ENCODE data around the gene LGALS8.

LGALS8 gene

GRCh38 chr1:236489710-236490377, 33.9 kb upstream of the LGALS8 start:
- in situ Hi-C loops (cut with MboI; ENCODE audit: low sequenced_read_pairs, unreplicated experiment), result loop anchor here (10.0 kb wide), 1 partner anchor 375 kb away; no protein-coding TSS in a partner anchor
- TF ChIP-seq CTCF (IDR thresholded peaks at IDR 0.05; ENCODE audit: borderline replicate concordance, control extremely low read depth, extremely low read depth, insufficient read depth, missing control alignments), result peak; percentile 26
- DNase-seq (ENCODE audit: low spot score), result peak; percentile 70

GRCh38 chr1:236491469-236492136, 32.2 kb upstream of the LGALS8 start:
- TF ChIP-seq CTCF (IDR thresholded peaks at IDR 0.05; ENCODE audit: borderline replicate concordance, control extremely low read depth, extremely low read depth, insufficient read depth, missing control alignments), result no peak
- in situ Hi-C loops (cut with MboI; ENCODE audit: low sequenced_read_pairs, unreplicated experiment), result no loop called here
- no peak for DNase-seq (ENCODE audit: low spot score)

- in situ Hi-C loops (cut with MboI; ENCODE audit: low sequenced_read_pairs, unreplicated experiment), result no loop called here
Observed at GRCh38 chr1:236492378-236492777, 31.4 kb upstream of the LGALS8 start.

GRCh38 chr1:236494082-236494481, 29.7 kb upstream of the LGALS8 start:
- DNase-seq (ENCODE audit: low spot score), result no peak
- TF ChIP-seq CTCF (IDR thresholded peaks at IDR 0.05; ENCODE audit: borderline replicate concordance, control extremely low read depth, extremely low read depth, insufficient read depth, missing control alignments), result no peak
- in situ Hi-C loops (cut with MboI; ENCODE audit: low sequenced_read_pairs, unreplicated experiment), result no loop called here

More at GRCh38 chr1:236492378-236492777, 31.4 kb upstream of the LGALS8 start:
- no peak for DNase-seq (ENCODE audit: low spot score)
- no peak for TF ChIP-seq CTCF (IDR thresholded peaks at IDR 0.05; ENCODE audit: borderline replicate concordance, control extremely low read depth, extremely low read depth, insufficient read depth, missing control alignments)

GRCh38 chr1:236494586-236495466, 29.0 kb upstream of the LGALS8 start:
- no peak for TF ChIP-seq CTCF (IDR thresholded peaks at IDR 0.05; ENCODE audit: borderline replicate concordance, control extremely low read depth, extremely low read depth, insufficient read depth, missing control alignments)
- DNase-seq (ENCODE audit: low spot score), result no peak
- in situ Hi-C loops (cut with MboI; ENCODE audit: low sequenced_read_pairs, unreplicated experiment), result no loop called here

GRCh38 chr1:236495467-236496112, 28.2 kb upstream of the LGALS8 start:
- no peak for TF ChIP-seq CTCF (IDR thresholded peaks at IDR 0.05; ENCODE audit: borderline replicate concordance, control extremely low read depth, extremely low read depth, insufficient read depth, missing control alignments)
- DNase-seq (ENCODE audit: low spot score), result no peak
- in situ Hi-C loops (cut with MboI; ENCODE audit: low sequenced_read_pairs, unreplicated experiment), result no loop called here

All from GM13976 (cell line).